ENCODE results near the gene EML1. TPM values are rescaled to one million over a fixed set of nuclear protein-coding genes. Genes with fewer than 3 reads are reported as not detected.

EML1 gene
- total and polyA plus RNA-seq, 3 donors from 2014 or later = 18.1 to 22.7 (median 22.0) TPM

GRCh38 chr14:99870617-99871016, 77.4 kb downstream of the EML1 start:
- Histone ChIP-seq H3K4me3 (no peak overlapping the region), H3K27ac (no peak overlapping the region), H3K36me3 (ENCODE audit: low read depth, missing control alignments) (no peaks in the 10 kb centered on the region), H3K27me3 (no peaks in the 10 kb centered on the region), H3K9me3 (no peaks in the 10 kb centered on the region), H3K4me1 (no peaks in the 10 kb centered on the region)
- 87 to 97% methylated on average over 3 of the region's 3 CpGs for WGBS, 2 donors
- intact Hi-C loops (cut with DNase I; ENCODE audit: low total_unique reads) = no loop called here
- no peak for DNase-seq
- no peak for TF ChIP-seq POLR2A (IDR thresholded peaks at IDR 0.05)
- TF ChIP-seq CTCF (IDR thresholded peaks at IDR 0.05) = no peak

- no peak overlapping the region for H3K4me3 ChIP-seq
- no peaks in the 10 kb centered on the region for H3K4me1 ChIP-seq
- WGBS, 2 donors = 92 to 94% methylated on average over 11 of the region's 11 CpGs
- no peaks in the 10 kb centered on the region for H3K36me3 ChIP-seq (ENCODE audit: low read depth, missing control alignments)
- intact Hi-C loops (cut with DNase I; ENCODE audit: low total_unique reads) = no loop called here
- DNase-seq = no peak
- no peaks in the 10 kb centered on the region for H3K27me3 ChIP-seq
- H3K27ac ChIP-seq = no peak overlapping the region
- no peaks in the 10 kb centered on the region for H3K9me3 ChIP-seq
- TF ChIP-seq POLR2A (IDR thresholded peaks at IDR 0.05) (no peak), CTCF (IDR thresholded peaks at IDR 0.05) (no peak)
These were observed 78.6 kb downstream of the EML1 start for GRCh38 chr14:99871771-99872170.

- intact Hi-C loops (cut with DNase I; ENCODE audit: low total_unique reads) = no loop called here
- Histone ChIP-seq H3K4me1 (no peaks in the 10 kb centered on the region), H3K4me3 (no peak overlapping the region), H3K27ac (no peak overlapping the region), H3K27me3 (no peaks in the 10 kb centered on the region), H3K36me3 (ENCODE audit: low read depth, missing control alignments) (no peaks in the 10 kb centered on the region), H3K9me3 (no peaks in the 10 kb centered on the region)
- no peak for TF ChIP-seq POLR2A (IDR thresholded peaks at IDR 0.05)
- TF ChIP-seq CTCF (IDR thresholded peaks at IDR 0.05) = no peak
- 74 to 79% methylated on average over 6 of the region's 6 CpGs for WGBS, 2 donors
- no peak for DNase-seq
These were observed 79.7 kb downstream of the EML1 start for GRCh38 chr14:99872786-99873440.

GRCh38 chr14:99873653-99874052, 80.4 kb downstream of the EML1 start:
- no peaks in the 10 kb centered on the region for H3K36me3 ChIP-seq (ENCODE audit: low read depth, missing control alignments)
- intact Hi-C loops (cut with DNase I; ENCODE audit: low total_unique reads) = no loop called here
- no peak for TF ChIP-seq POLR2A (IDR thresholded peaks at IDR 0.05)
- no peak for TF ChIP-seq CTCF (IDR thresholded peaks at IDR 0.05)
- no peak for DNase-seq
- 97 to 99% methylated on average over 4 of the region's 4 CpGs for WGBS, 2 donors
- H3K4me1 ChIP-seq = no peaks in the 10 kb centered on the region
- no peaks in the 10 kb centered on the region for H3K27me3 ChIP-seq
- no peaks in the 10 kb centered on the region for H3K9me3 ChIP-seq
- H3K27ac ChIP-seq = no peak overlapping the region
- no peak overlapping the region for H3K4me3 ChIP-seq

- Histone ChIP-seq H3K4me3 (no peak overlapping the region), H3K4me1 (no peaks in the 10 kb centered on the region), H3K9me3 (no peaks in the 10 kb centered on the region), H3K27ac (no peak overlapping the region), H3K36me3 (ENCODE audit: low read depth, missing control alignments) (no peaks in the 10 kb centered on the region), H3K27me3 (no peaks in the 10 kb centered on the region)
- intact Hi-C loops (cut with DNase I; ENCODE audit: low total_unique reads) = no loop called here
- no peak for DNase-seq
- TF ChIP-seq CTCF (IDR thresholded peaks at IDR 0.05) = no peak
- TF ChIP-seq POLR2A (IDR thresholded peaks at IDR 0.05) = no peak
- WGBS, 2 donors = 84 to 92% methylated on average over 4 of the region's 4 CpGs
These were observed 81.1 kb downstream of the EML1 start for GRCh38 chr14:99874306-99874705.
